CD14-positive monocyte (primary cell): ENCODE results near the gene PDE1C. TPM values are rescaled to one million over a fixed set of nuclear protein-coding genes. Genes with fewer than 3 reads are reported as not detected.

Experiments
- DNase-seq, 3 donors: peaks; one replicate each; pipeline ENCODE4 v3.0.0-alpha.2; 2011 to 2022
- H2AFZ ChIP-seq: 2 replicates; pipeline ENCODE4 v1.6.0; 2012; ENCODE audit warnings: mild to moderate bottlenecking, low read depth, low read length, inconsistent platforms; ENCODE audit not compliant: insufficient read depth, poor library complexity, severe bottlenecking
- H3K27ac ChIP-seq, 2 donors: 1 replicate in 1 of 2; 2 replicates in 1 of 2; pipeline ENCODE4 v1.5.1; 2012 to 2013; ENCODE audit warnings: low read length in 2 of 2, control low read depth in 1 of 2, inconsistent platforms in 1 of 2, low read depth in 1 of 2, mild to moderate bottlenecking in 1 of 2
- H3K27me3 ChIP-seq, 2 donors: one replicate each; pipeline versions ENCODE4 v1.6.0 to v1.6.1; 2011 to 2013; ENCODE audit warnings: low read length in 2 of 2; ENCODE audit not compliant: control insufficient read depth in 2 of 2, insufficient read depth in 2 of 2
- H3K36me3 ChIP-seq, 2 donors: replicated peaks in 1 of 2; 1 replicate in 1 of 2; 2 replicates in 1 of 2; pipeline versions ENCODE4 v1.5.1 to v1.6.1; 2012 to 2013; ENCODE audit warnings: low read length in 2 of 2, control low read depth in 1 of 2, inconsistent platforms in 1 of 2, mild to moderate bottlenecking in 1 of 2; ENCODE audit not compliant: insufficient read depth in 2 of 2, control insufficient read depth in 1 of 2
- H3K4me1 ChIP-seq, 2 donors: 1 replicate in 1 of 2; 2 replicates in 1 of 2; pipeline versions ENCODE4 v1.5.1 to v1.6.1; 2012 to 2013; ENCODE audit warnings: low read length in 2 of 2, control low read depth in 1 of 2, inconsistent platforms in 1 of 2, mild to moderate bottlenecking in 1 of 2, moderate library complexity in 1 of 2; ENCODE audit not compliant: insufficient read depth in 2 of 2, control insufficient read depth in 1 of 2
- H3K4me2 ChIP-seq: replicated peaks from 2 replicates; pipeline ENCODE3; 2012; ENCODE audit warnings: low read length, moderate library complexity, mild to moderate bottlenecking; ENCODE audit not compliant: poor library complexity, severe bottlenecking; ENCODE audit errors: extremely low read depth
- H3K4me3 ChIP-seq, 3 experiments: fragments of 200-600 bp in 1 of 3; sonication (generic) in 1 of 3; replicated peaks in 1 of 3; 1 replicate in 2 of 3; 2 replicates in 1 of 3; pipeline ENCODE4 v1.5.1; 2011 to 2013; ENCODE audit warnings: low read length in 3 of 3, mild to moderate bottlenecking in 3 of 3, control low read depth in 2 of 3, low read depth in 2 of 3, inconsistent platforms in 1 of 3, moderate library complexity in 1 of 3
- H3K79me2 ChIP-seq: 2 replicates; pipeline ENCODE4 v1.6.0; 2012; ENCODE audit warnings: mild to moderate bottlenecking, control low read depth, inconsistent platforms, low read length, moderate library complexity; ENCODE audit not compliant: insufficient read depth
- H3K9ac ChIP-seq: 2 replicates; pipeline ENCODE4 v1.6.0; 2017; ENCODE audit warnings: low read length, mild to moderate bottlenecking; ENCODE audit not compliant: insufficient read depth, poor library complexity, severe bottlenecking
- H3K9me3 ChIP-seq, 2 donors: replicated peaks in 1 of 2; 1 replicate in 1 of 2; 2 replicates in 1 of 2; pipeline versions ENCODE4 v1.5.1 to v1.6.1; 2012 to 2013; ENCODE audit warnings: low read length in 2 of 2, control low read depth in 1 of 2; ENCODE audit not compliant: control insufficient read depth in 1 of 2, insufficient read depth in 1 of 2
- H4K20me1 ChIP-seq: 2 replicates; pipeline ENCODE4 v1.6.0; 2012; ENCODE audit warnings: mild to moderate bottlenecking, low read length, control low read depth, moderate library complexity; ENCODE audit not compliant: insufficient read depth
- H3K27ac Mint-ChIP-seq, 7 donors: one replicate each; pipeline ENCODE4 v1.8.0; 2020; ENCODE audit warnings: mild to moderate bottlenecking in 7 of 7, mixed read lengths in 7 of 7, moderate library complexity in 6 of 7, inconsistent platforms in 2 of 7
- H3K27me3 Mint-ChIP-seq, 3 donors: one replicate each; pipeline ENCODE4 v1.8.0; 2021 to 2022; ENCODE audit warnings: low read depth in 3 of 3, mild to moderate bottlenecking in 3 of 3, mixed read lengths in 3 of 3, moderate library complexity in 3 of 3, inconsistent platforms in 1 of 3
- H3K36me3 Mint-ChIP-seq, 2 donors: one replicate each; pipeline ENCODE4 v1.8.0; 2020; ENCODE audit warnings: mixed read lengths in 2 of 2, inconsistent platforms in 1 of 2, mild to moderate bottlenecking in 1 of 2
- H3K4me1 Mint-ChIP-seq: one replicate; pipeline ENCODE4 v1.8.0; 2020; ENCODE audit warnings: mild to moderate bottlenecking, mixed read lengths
- H3K4me3 Mint-ChIP-seq, 2 donors: one replicate each; pipeline ENCODE4 v1.8.0; 2020; ENCODE audit warnings: mild to moderate bottlenecking in 2 of 2, mixed read lengths in 2 of 2, moderate library complexity in 1 of 2
- H3K9me3 Mint-ChIP-seq, 7 donors: one replicate each; pipeline ENCODE4 v1.8.0; 2020 to 2022; ENCODE audit warnings: mixed read lengths in 7 of 7, mild to moderate bottlenecking in 6 of 7, moderate library complexity in 6 of 7, inconsistent platforms in 2 of 7
- WGBS: methylation state at CpG from one replicate; pipeline ENCODE4 v1.1.5; 2013; ENCODE audit warnings: missing lambda C conversion rate; ENCODE audit not compliant: insufficient coverage; 5-methylcytosine and 5-hydroxymethylcytosine counted together
- intact Hi-C, 2 donors: fragments of 100-400 bp; cut with micrococcal nuclease; formaldehyde crosslinking; loops; one replicate each; pipeline versions ENCODE4 v1.15.0 to v1.15.1; 2023
- polyA plus RNA-seq, 3 donors: library from polyadenylated mRNA; depleted of rRNA in 1 of 3; unstranded in 2 of 3; stranded (reverse) in 1 of 3; fragments of 300-500 nt in 2 of 3; fragments of >200 nt in 1 of 3; fragmentation: Illumina TruSeq in 2 of 3; gene quantifications; 1 replicate in 2 of 3; 2 replicates in 1 of 3; pipeline ENCODE4 v1.2.3, GENCODE V29; 2012 to 2021
- TF ChIP-seq, protein P1 (sequence below): fragments of 200-600 bp; IDR thresholded peaks from one replicate; pipeline ENCODE4 v1.8.0; 2022; ENCODE audit warnings: antibody characterized with exemption, mild to moderate bottlenecking

PDE1C gene
- polyA plus RNA-seq, 3 donors: not detected

DNA sequence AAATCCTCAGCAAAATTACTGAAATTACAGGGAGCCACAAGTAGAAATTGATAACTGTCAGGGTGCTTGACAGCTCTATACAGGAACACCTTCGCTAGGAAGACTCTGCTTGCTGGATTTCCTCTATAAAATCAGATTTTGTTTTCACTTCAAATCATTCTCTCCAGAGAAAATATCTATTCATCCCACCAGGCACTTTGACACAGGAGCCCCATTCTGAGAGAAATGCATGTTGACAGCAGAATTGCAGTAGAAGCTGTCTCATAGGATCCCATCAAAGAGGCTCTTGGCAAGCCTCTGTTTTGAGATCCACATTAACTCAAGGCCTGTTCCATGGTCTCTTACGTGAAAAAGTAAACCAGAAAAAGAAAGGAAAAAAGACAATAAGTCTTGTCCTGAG, 116.8 kb downstream of the PDE1C start:
- H3K4me2 ChIP-seq: no peak overlapping the region
- intact Hi-C loops: no loop called here
- H3K4me3 ChIP-seq: no peak overlapping the region
- no peak overlapping the region for H2AFZ ChIP-seq
- H3K27me3 Mint-ChIP-seq: peaks cover 0 to 1% (median 0%) of the 10 kb centered on the region in 3 donors
- H3K4me3 Mint-ChIP-seq: no peak overlapping the region
- no peaks in the 10 kb centered on the region for H3K4me1 Mint-ChIP-seq
- no peaks in the 10 kb centered on the region for H3K36me3 Mint-ChIP-seq
- no peaks in the 10 kb centered on the region for H4K20me1 ChIP-seq
- no peak overlapping the region for H3K9ac ChIP-seq
- no peaks in the 10 kb centered on the region for H3K36me3 ChIP-seq
- H3K27ac Mint-ChIP-seq: no peak overlapping the region
- peaks cover 0 to 3% of the 10 kb centered on the region in 2 donors for H3K9me3 ChIP-seq
- peaks cover 0 to 8% (median 2%) of the 10 kb centered on the region in 7 donors for H3K9me3 Mint-ChIP-seq
- no peaks in the 10 kb centered on the region for H3K27me3 ChIP-seq
- TF ChIP-seq, protein P1, sequence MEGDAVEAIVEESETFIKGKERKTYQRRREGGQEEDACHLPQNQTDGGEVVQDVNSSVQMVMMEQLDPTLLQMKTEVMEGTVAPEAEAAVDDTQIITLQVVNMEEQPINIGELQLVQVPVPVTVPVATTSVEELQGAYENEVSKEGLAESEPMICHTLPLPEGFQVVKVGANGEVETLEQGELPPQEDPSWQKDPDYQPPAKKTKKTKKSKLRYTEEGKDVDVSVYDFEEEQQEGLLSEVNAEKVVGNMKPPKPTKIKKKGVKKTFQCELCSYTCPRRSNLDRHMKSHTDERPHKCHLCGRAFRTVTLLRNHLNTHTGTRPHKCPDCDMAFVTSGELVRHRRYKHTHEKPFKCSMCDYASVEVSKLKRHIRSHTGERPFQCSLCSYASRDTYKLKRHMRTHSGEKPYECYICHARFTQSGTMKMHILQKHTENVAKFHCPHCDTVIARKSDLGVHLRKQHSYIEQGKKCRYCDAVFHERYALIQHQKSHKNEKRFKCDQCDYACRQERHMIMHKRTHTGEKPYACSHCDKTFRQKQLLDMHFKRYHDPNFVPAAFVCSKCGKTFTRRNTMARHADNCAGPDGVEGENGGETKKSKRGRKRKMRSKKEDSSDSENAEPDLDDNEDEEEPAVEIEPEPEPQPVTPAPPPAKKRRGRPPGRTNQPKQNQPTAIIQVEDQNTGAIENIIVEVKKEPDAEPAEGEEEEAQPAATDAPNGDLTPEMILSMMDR: no peak
- peaks cover 0 to 2% of the 10 kb centered on the region in 2 donors for H3K4me1 ChIP-seq
- no CpG with 5 or more reads among the region's 2 CpGs for WGBS
- H3K27ac ChIP-seq: no peak overlapping the region
- no peaks in the 10 kb centered on the region for H3K79me2 ChIP-seq
- no peak for DNase-seq

DNA sequence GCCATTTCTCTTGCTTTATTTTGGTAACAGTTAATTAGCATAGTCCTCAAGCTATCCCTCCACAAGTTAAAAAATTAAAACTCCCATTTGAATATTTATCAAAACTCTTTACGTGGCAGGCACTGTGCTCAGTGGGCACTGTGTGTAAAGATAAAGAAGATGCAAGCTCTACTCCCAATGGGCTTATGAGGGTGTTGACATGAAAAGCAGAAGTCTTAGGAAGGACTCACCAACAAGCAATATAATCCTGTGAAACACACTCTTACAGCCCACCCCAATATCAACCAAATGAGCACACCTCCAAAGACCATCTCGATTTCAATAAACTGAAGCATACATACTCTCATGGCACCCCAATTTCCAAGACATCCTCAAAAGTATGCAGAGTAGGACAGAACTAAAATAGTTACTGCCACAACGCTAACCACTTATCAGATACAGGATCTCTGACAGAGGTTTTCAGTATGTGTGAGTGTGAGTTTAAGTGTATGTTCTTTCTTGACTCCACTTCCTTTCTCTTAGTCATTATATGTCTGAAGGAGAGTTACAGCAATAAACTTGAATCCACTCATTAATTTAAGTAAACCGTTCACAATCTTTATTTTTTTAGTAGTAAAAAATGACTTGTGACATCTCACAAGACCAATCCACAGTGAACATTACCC, 120.0 kb downstream of the PDE1C start:
- intact Hi-C loops: no loop called here
- Mint-ChIP-seq H3K36me3 (no peaks in the 10 kb centered on the region), H3K4me3 (no peak overlapping the region), H3K27me3 (peaks cover 0 to 1% (median 0%) of the 10 kb centered on the region in 3 donors), H3K9me3 (peaks cover 3 to 15% (median 7%) of the 10 kb centered on the region in 7 donors), H3K4me1 (no peaks in the 10 kb centered on the region), H3K27ac (no peak overlapping the region)
- H3K4me1 ChIP-seq: no peaks in the 10 kb centered on the region
- no peaks in the 10 kb centered on the region for H3K79me2 ChIP-seq
- no peak overlapping the region for H3K9ac ChIP-seq
- H4K20me1 ChIP-seq: no peaks in the 10 kb centered on the region
- no peaks in the 10 kb centered on the region for H3K27me3 ChIP-seq
- H3K27ac ChIP-seq: no peak overlapping the region
- H3K4me3 ChIP-seq: no peak overlapping the region
- H3K4me2 ChIP-seq: no peak overlapping the region
- peaks cover 3 to 16% of the 10 kb centered on the region in 2 donors for H3K9me3 ChIP-seq
- 86% methylated on average over 1 of the region's 4 CpGs for WGBS
- H3K36me3 ChIP-seq: no peaks in the 10 kb centered on the region
- TF ChIP-seq, protein P1: no peak
- no peak for DNase-seq
- H2AFZ ChIP-seq: no peak overlapping the region
